DMS53 treated with DMSO at 0.1 percent for 48 hours (cell line): ENCODE measurements around the gene LEAP2.
A peak's percentile ranks its signal among the peaks of the same experiment; 100 is the strongest.

Source experiments
- DNase-seq: peaks from one replicate; lab custom pipeline; 2025; ENCODE audit not compliant: unreplicated experiment; lab: John Stamatoyannopoulos, UW

LEAP2 gene, protein sequence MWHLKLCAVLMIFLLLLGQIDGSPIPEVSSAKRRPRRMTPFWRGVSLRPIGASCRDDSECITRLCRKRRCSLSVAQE

GRCh38 chr5:132873119-132873929 is at the start of gene LEAP2:
LEAP2 (plus strand) TSS chr5:132873668; CDS start chr5:132873695, 27 bp downstream.
- DNase-seq, result no peak

- no peak for DNase-seq
Measured at GRCh38 chr5:132824426-132824825, 49.0 kb upstream of the LEAP2 start.

- DNase-seq, result no peak
Measured at GRCh38 chr5:132825033-132825833, 48.2 kb upstream of the LEAP2 start.

DNA sequence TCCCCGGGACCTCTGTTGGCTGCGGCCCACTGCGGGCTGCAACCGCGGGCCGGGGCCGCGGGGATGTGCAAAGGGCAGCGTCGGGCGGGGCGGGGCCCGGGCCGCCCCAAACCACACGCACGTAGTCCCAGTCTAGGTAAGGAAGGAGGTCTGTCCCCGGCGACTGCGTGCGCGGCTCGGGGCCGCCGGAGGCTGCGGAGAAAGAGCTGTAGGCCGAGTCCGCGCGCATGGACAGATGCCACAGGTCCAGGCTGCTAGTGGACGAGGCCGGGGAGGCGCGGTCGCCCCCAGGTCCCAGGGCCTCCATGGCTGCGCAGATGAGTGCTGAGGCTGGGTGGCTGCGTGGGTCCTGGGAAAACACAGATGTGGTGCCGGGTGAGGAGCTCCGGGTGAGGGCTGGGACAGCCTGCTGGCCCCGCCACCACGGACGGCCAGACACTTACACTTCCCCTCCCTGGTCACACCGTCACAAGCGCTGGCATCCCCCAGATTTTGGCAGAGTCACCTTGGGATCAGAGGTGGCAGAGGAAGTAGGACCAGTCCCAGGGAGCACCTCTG is 47.6 kb upstream of the LEAP2 start:
- DNase-seq, result no peak

GRCh38 chr5:132826424-132827082 is 46.9 kb upstream of the LEAP2 start:
- DNase-seq, result no peak

DNA sequence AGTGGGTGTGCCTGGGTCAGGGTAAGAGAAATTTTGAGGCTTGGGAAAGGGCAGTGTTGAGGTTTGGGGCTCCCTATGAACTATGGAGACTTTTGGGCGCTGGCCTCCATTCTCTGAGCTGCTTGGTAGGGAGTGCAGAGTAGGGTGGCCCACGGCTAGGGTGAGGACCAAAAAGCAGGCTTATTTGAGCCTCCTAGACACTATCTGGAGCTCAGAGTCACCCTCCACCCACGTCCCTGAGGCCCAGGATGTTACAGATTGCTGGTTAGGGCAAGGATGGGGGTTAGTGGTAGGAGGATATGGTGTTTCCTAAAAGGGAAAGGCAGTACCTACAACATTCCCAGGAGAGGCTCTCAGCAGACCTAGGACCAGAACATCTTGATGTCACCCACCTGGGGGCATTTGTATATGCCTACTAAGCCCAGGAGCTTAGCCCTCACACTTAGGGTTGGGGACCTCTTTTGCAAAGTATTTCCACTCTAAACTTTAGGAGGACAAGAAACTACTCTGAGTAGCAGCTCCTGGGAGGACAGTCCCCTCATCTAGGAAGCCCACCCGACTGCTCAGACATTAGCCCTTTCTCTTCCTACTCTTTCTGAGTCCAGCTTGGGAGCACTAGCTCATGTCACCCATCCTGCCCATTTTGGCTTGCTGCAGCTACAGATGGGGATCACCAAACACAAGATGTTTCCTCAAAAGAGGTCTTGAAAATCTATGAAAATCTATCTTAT is 45.4 kb upstream of the LEAP2 start:
- DNase-seq, result no peak

GRCh38 chr5:132828846-132829494 is 44.5 kb upstream of the LEAP2 start:
- no peak for DNase-seq

GRCh38 chr5:132829742-132830435 is 43.6 kb upstream of the LEAP2 start:
- DNase-seq, result peak; percentile 66

DNA sequence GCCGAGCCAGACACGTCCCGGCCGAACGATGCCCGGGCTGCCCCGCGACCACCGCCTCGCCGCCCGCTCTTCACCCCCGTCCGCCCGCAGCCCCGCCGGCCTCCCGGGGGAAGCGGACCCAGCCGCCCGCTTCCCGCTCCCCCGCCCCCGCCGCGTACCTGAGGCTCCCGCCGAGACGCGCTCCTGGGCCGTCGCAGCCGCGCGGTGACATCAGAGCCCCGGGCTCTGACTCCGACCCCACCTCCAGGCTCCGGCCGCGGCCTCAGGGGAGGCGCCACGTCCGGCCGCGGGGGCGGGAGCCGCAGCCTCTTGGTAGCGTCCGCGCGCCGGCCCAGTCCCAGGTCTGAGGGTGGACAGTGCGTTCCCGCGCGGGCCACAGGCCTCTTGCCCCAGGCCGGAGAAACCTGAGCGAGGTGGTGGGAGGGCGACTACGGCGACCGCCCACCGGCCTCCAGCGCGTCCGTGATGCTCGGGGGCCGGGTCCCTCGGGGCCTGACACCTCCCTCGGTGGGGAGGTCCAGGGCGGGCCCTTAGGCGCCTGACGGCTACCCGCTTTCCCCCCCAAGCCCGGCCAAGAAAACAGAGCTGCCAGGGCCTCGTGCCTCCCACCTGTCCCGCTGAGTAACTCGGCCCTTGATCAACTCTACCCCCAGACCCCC is 42.9 kb upstream of the LEAP2 start, which contains the start of gene SHROOM1:
Gene SHROOM1 (minus strand): TSS at position 212 of the 659 bp plus-strand sequence. CDS start 4,507 bp downstream, outside the sequence.
- DNase-seq, result peak; percentile 47

DNA sequence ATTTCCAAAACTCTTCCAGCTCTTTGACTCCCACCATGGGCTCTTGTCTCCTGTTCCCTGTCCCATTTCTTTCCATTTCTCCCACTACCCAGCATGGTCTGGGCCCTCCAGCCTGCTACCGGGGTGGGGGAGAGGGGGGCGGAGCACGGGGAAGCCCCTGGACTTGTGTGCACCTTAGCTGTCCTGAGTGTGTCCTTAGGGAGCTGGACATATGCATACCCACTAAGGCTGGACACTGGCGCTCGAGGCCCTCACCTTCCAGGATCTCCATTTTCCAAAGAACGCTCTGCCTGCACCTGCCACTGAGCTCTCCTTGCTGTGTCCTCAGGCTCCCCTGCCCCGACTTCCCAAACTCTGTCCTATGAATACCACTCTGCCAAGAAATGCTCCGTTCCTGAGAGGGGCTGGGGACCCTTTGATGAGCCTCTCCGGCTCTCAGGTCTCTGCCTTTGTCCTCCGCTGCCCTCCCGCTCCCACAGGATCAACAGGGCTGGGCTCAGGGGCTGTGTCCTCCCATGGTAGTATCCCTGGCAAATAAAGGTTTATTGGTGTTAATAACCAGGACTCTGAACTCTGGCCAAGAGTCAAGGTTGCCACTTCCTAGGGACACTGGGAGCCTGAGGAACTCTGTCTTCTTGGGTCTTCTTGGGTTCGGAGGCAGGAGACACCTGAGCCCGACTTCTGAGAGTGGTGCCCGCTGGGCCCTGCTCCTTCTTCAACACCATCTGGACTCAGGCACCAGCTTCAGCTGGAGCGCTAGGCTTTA is 42.2 kb upstream of the LEAP2 start:
- DNase-seq, result no peak

DNA sequence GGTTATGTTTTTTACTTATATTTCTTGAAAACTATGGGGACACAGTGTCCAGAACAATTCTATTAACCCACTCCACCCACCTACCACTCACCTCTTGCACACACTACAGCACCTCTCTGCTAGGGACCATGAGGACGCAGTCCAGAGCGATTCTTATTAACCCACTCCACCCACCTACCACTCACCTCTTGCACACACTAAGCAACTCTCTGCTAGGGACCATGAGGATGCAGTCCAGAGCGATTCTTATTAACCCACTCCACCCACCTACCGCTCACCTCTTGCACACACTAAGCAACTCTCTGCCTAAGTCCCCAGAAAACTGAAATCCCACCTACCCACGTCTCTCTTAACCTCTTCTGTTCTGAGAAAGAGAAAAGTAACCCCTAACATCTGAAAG is 40.9 kb upstream of the LEAP2 start:
- no peak for DNase-seq

GRCh38 chr5:132834057-132834456 is 39.4 kb upstream of the LEAP2 start:
- DNase-seq, result no peak

- DNase-seq, result no peak
Measured at GRCh38 chr5:132836852-132837251, 36.6 kb upstream of the LEAP2 start.

- peak; percentile 48 for DNase-seq
Measured at GRCh38 chr5:132837868-132838267, 35.6 kb upstream of the LEAP2 start.

DNA sequence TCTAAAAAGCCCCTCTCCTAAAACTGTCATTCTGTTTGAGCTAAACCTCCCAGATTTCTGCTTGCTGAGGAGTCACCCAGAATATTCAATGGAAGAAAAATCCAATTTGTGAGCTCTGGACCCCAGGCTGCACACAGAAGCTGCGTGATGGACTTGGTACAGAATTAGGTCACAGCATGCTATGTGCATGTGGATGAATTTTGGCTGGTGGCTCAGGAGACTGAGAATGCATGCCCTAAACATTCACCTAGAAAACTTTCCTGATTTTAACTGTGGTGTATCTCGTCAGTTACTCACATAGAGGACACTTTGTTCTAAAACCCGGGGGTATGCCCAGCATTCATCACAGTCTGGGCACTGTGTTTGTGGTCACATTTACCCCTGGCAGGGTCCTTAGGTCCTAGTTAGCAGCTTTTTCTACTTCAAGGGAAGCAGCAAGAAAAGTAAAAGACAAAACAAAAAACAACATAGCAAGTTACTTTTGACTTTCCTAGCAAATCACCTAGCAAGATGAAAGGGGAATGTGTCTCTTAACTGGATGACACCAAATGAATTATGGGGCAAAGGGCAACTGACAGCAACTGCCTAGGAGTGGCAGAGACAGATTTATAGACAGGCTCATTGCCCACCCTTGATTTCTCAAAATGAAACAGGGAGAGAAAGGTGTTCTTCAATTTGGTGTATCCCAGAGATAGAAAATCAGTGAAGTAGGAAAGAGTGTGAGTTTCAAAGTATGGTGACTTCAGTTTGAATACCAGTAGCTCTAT is 34.8 kb upstream of the LEAP2 start:
- DNase-seq, result no peak

DNA sequence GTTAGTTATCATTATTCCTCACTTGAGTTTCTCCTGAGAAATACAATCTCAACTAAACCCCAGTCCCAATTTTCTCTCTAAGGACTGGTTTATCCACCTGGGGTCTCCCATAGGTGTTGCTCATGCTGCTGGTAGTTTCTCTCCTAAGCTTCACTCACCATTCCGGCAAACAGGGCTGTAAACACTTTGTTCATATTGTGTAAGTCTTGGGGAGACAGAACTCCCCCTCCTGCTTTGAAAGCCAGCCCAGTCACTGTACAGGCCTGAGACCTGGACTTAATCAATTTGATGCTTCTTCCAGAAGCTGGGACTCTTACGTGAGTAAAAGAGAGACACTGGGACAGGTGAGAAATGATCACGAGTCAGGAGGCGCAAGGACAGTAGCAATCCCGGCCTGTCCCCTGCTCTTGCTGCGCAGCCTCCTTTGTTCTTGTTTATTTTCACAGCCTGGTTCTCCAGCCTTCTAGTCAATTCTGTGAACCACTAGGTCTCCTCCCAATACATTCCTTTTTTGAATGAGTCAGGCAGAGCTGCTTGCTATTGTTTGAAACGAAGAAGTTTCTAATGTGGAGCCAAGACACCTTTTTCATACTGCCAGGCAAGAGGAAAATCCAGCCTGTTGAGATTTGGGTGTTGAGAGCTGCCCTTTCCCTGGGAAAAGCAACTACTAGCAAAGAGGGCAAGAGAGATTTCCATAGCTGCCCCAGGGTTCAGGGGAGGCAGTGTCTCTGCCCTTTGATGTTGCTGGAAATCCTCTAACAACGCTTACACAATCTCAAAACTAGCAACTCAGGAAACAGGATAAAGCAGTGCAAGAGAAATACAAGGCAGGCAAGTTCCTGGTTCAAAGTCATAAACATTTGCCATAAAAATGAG is 33.8 kb upstream of the LEAP2 start:
- no peak for DNase-seq
